RPMI7951 (cell line): ENCODE measurements around the gene FNDC1. TPM values are rescaled to one million over a fixed set of nuclear protein-coding genes. Genes with fewer than 3 reads are reported as not detected.

ENCODE experiments used
- DNase-seq: peaks from one replicate; pipeline ENCODE4 v3.0.0-alpha.2; 2012; ENCODE audit warnings: low read depth
- total RNA-seq: library from RNA; depleted of rRNA; stranded (reverse); fragments of >200 nt; shearing (Covaris generic); gene quantifications from 2 replicates; pipeline ENCODE4 v1.2.3, GENCODE V29; 2014; rRNA removed

Gene FNDC1
- total RNA-seq, 1 experiment from 2014 or later: not detected

- no peak for DNase-seq
Observed at GRCh38 chr6:159307246-159307790, 138.1 kb downstream of the FNDC1 start.

- no peak for DNase-seq
Observed at GRCh38 chr6:159308198-159308597, 139.0 kb downstream of the FNDC1 start.

DNA sequence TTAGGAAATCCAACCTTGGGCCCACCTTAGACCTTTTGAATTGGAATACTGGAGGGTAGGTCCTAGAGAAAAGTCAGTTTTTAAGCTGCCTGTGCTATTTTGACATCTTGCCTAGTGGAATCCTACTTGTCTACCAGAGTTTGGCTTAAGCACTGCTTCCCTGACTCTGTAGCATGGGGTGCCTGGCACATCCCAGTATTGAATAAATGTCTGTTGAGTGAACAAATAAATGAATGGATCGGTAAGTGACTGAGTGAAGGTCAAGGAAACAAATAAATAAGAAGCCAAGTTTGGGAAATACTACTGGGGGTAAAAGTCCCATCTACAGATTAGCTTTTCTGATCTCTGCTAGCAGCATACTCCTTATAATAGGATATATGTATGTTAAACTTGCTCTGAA is 140.5 kb downstream of the FNDC1 start:
- DNase-seq: no peak

DNA sequence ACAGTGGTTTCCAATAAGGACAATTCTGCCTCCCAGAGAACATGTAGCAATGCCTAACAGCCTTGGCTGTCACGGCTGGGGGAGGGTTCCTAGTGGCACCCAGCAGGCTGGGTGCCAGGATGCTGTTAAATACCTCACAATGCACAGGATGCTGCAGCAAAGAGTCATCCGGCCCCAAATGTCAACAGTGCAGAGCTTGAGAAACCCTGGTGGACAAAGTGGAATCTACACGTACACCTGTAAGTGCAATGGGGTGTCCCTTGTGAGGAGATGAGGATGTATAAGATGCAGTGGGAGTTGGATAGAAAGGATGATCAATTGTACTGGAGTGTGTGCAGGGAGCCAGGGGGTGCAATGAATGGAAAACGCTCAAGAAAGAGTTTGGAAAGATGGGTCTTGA is 142.4 kb downstream of the FNDC1 start:
- peak; percentile 6 for DNase-seq

GRCh38 chr6:159312206-159312605 is 143.0 kb downstream of the FNDC1 start:
- DNase-seq: no peak

DNA sequence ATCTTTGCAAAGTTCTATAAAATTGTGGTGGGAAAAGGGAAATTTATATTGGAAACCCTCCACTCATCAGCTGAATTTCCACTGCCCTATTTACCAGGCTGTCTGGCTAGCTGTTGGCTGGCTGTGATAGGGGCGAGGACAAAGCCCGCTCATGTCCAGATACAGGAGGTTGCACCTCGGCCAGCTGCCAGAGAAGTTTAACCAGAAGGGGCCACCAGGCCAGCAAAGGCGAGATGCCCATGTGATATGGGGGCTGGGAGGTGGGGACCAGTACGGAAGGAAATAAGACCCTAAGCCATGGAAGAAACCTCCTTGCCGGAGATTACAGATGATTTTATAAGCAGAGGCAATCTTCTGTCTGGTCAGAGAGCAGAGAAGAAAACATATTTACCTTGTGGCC is 143.8 kb downstream of the FNDC1 start:
- DNase-seq: no peak

DNA sequence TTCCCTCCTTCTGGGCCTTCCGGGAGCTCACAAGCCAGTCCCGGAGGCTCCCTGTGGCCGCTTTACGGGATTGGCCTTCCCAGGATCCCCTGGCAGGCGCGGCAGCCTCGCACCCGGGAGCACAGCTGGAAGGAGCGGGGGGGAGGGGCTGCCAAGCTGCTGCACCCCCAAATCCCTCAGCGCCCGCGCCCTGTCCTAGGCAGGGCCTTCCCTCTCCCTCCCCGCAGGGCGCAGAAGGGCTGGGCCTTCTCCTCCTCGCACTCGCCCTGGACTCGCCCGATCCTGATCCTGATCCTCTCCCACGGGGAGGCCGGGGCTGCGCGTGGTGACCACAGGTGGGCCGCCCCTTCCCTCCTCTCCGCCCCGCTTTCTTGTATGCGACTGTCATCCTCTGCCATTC is 146.4 kb downstream of the FNDC1 start:
- no peak for DNase-seq

DNA sequence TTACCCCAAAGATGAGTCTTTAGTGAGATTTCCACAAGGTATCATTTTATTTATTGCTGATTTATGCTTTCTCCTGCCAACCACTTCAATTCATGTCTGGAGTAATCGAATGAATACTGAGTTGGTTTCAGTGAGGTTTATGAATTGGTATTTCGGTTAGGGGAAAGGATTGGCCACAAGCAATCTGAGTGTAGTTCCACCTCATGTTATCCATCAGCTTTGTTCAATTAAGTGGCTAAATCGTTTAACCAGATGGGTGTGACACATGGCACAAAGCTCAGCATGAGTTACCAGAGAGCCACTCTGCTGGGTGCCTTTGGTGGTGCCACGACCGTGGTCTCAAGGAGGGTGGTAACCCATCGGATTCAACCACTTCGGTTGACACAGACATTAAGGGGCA is 148.2 kb downstream of the FNDC1 start:
- DNase-seq: no peak

DNA sequence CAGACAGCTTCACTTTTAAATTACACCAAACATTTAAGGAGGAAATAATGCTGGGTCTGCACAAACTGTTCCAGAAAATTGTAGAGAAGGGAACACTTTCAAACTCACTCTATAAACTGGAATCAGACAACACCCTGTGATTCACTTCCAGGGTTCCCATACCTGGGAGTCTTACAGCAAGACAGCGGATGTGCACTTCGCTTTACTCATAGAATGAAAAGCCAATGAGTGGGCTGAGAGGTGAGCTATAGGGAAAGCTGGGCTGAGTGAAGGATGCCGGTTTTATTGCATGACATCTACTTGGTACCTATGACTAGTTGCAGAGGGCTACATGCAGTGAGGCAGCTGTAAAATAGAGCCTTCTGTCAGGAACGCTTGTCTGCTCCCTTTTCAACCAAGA is 152.1 kb downstream of the FNDC1 start:
- DNase-seq: no peak

Other genes with a start within 250 kb of the FNDC1 start
- gene RSPH3, start 169.2 kb upstream of the FNDC1 start, total RNA-seq: 3.3 and 5.4 TPM in 2 replicates
- not detected in 2 replicates for gene TAGAP, start 124.4 kb upstream of the FNDC1 start, total RNA-seq